ENCODE data around the gene LOXL3.

DNA sequence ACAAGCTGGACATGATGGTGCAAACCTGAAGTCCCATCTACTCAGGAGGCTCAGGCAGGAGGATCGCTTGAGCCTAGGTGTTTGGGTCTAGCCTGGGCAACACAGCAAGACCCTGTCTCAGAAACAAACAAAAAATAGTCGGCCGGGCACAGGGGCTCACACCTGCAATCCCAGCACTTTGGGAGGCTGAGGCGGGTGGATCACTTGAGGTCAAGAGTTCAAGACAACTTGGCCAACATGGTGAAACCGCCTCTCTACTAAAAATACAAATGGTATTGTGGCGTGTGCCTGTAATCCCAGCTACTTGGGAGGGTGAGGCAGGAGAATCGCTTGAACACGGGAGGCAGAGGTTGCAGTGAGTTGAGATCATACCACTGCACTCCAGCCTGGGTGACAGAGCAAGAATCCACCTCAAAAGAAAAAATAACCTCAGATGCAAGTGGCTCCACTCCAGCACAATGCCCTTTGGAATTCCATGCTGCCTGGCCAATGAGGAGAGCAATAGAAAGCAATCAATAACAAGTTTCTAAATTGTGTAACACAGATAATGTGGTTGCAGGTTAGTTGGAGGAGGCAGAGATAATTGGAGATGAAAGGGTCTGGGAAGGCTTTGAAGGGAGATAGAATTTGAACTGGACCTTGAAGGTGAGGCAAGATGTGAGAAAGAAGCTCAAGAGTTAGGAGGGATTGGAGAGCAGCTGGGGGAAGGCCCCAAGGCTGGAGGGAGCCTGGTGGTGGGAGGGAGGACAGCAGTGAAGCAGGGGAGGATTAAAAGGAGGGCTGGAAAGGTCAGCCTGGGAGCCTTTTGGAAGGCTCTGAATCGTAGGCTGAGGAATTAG lies 64.9 kb downstream of the LOXL3 start:
- TF ChIP-seq, protein P1, sequence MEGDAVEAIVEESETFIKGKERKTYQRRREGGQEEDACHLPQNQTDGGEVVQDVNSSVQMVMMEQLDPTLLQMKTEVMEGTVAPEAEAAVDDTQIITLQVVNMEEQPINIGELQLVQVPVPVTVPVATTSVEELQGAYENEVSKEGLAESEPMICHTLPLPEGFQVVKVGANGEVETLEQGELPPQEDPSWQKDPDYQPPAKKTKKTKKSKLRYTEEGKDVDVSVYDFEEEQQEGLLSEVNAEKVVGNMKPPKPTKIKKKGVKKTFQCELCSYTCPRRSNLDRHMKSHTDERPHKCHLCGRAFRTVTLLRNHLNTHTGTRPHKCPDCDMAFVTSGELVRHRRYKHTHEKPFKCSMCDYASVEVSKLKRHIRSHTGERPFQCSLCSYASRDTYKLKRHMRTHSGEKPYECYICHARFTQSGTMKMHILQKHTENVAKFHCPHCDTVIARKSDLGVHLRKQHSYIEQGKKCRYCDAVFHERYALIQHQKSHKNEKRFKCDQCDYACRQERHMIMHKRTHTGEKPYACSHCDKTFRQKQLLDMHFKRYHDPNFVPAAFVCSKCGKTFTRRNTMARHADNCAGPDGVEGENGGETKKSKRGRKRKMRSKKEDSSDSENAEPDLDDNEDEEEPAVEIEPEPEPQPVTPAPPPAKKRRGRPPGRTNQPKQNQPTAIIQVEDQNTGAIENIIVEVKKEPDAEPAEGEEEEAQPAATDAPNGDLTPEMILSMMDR (conservative IDR thresholded peaks at IDR 0.05; ENCODE audit: low read length) = no peak
- no peak for TF ChIP-seq EZH2phosphoT487 (IDR thresholded peaks at IDR 0.05; ENCODE audit: borderline replicate concordance)

Measured in Loucy (cell line).